Mammary epithelial cell (primary cell): Measurements from ENCODE around the gene UGGT2.

ENCODE experiments used
- CTCF ChIP-seq, 2 donors: IDR thresholded peaks in 1 of 2; conservative IDR thresholded peaks in 1 of 2; 2 replicates each; pipeline ENCODE4 v1.5.1; 2011 to 2012; ENCODE audit warnings: inconsistent platforms in 2 of 2, low read length in 2 of 2, mild to moderate bottlenecking in 2 of 2, control low read depth in 1 of 2, low read depth in 1 of 2; ENCODE audit not compliant: insufficient read depth in 1 of 2; ENCODE audit errors: extremely low read depth in 1 of 2
- EZH2 ChIP-seq: IDR thresholded peaks from 2 replicates; pipeline ENCODE4 v1.6.1; 2012; ENCODE audit warnings: low read length, inconsistent platforms, borderline replicate concordance

GRCh38 chr13:96034662-96035061 lies 18.5 kb downstream of the UGGT2 start:
- TF ChIP-seq CTCF (conservative IDR thresholded peaks at IDR 0.05 in 1 of 2, IDR thresholded peaks at IDR 0.05 in 1 of 2; ENCODE audit: extremely low read depth in 1 of 2, insufficient read depth in 1 of 2, low read depth in 1 of 2, low read length in 2 of 2) (no peak), EZH2 (no peak)
